HG03565 (cell line): ENCODE results near the gene RPRD1B.

Experiments
- ATAC-seq: cut with Tn5 transposase; IDR thresholded peaks from one replicate; pipeline ENCODE4 v1.9.1; 2021; ENCODE audit warnings: mild to moderate bottlenecking, moderate library complexity; ENCODE audit not compliant: unreplicated experiment

RPRD1B gene

GRCh38 chr20:38072898-38073297, 39.4 kb downstream of the RPRD1B start:
- ATAC-seq, result no peak

GRCh38 chr20:38073307-38074071, 39.9 kb downstream of the RPRD1B start:
- ATAC-seq, result no peak

- ATAC-seq, result no peak
These were observed 41.8 kb downstream of the RPRD1B start for GRCh38 chr20:38075161-38075998.

- no peak for ATAC-seq
These were observed 43.0 kb downstream of the RPRD1B start for GRCh38 chr20:38076548-38076947.

GRCh38 chr20:38078084-38078483, 44.5 kb downstream of the RPRD1B start:
- ATAC-seq, result no peak

- ATAC-seq, result no peak
These were observed 45.8 kb downstream of the RPRD1B start for GRCh38 chr20:38079353-38079752.

GRCh38 chr20:38081575-38081974, 48.0 kb downstream of the RPRD1B start:
- ATAC-seq, result no peak

GRCh38 chr20:38082894-38083293, 49.3 kb downstream of the RPRD1B start:
- ATAC-seq, result no peak

GRCh38 chr20:38083338-38084048, 49.9 kb downstream of the RPRD1B start:
- no peak for ATAC-seq

GRCh38 chr20:38084425-38084951, 50.9 kb downstream of the RPRD1B start:
- no peak for ATAC-seq

- ATAC-seq, result no peak
These were observed 51.5 kb downstream of the RPRD1B start for GRCh38 chr20:38085026-38085425.

GRCh38 chr20:38089500-38089899, 56.0 kb downstream of the RPRD1B start:
- no peak for ATAC-seq

GRCh38 chr20:38090061-38090460, 56.5 kb downstream of the RPRD1B start:
- no peak for ATAC-seq

- ATAC-seq, result no peak
These were observed 58.1 kb downstream of the RPRD1B start for GRCh38 chr20:38091441-38092216.

GRCh38 chr20:38092260-38092857, 58.8 kb downstream of the RPRD1B start:
- ATAC-seq, result no peak

GRCh38 chr20:38092915-38093314, 59.4 kb downstream of the RPRD1B start:
- ATAC-seq, result no peak

- ATAC-seq, result no peak
These were observed 60.1 kb downstream of the RPRD1B start for GRCh38 chr20:38093641-38094077.

GRCh38 chr20:38094373-38094891, 60.9 kb downstream of the RPRD1B start:
- ATAC-seq, result peak; percentile 66

GRCh38 chr20:38095017-38095686, 61.6 kb downstream of the RPRD1B start:
- ATAC-seq, result no peak
